AG10803 (cell line): Measurements from ENCODE around the gene UST.

Experiments
- DNase-seq: peaks from one replicate; pipeline ENCODE4 v3.0.0; 2010; ENCODE audit warnings: low read depth
- H3K4me3 ChIP-seq: 2 replicates; pipeline ENCODE4 v1.5.1; 2011; ENCODE audit warnings: mild to moderate bottlenecking, low read length, control low read depth
- CTCF ChIP-seq: conservative IDR thresholded peaks from 2 replicates; pipeline ENCODE4 v1.5.1; 2011; ENCODE audit warnings: mild to moderate bottlenecking, low read length, control low read depth, inconsistent platforms

UST gene

GRCh38 chr6:148898376-148899014 is 151.7 kb downstream of the UST start:
- peak; percentile 68 for DNase-seq

GRCh38 chr6:148904896-148905870 is 158.4 kb downstream of the UST start:
- DNase-seq, result no peak
- TF ChIP-seq CTCF, result no peak
- H3K4me3 ChIP-seq, result no peak overlapping the region

More at GRCh38 chr6:148898376-148899014, 151.7 kb downstream of the UST start:
- H3K4me3 ChIP-seq, result no peak overlapping the region
- no peak for TF ChIP-seq CTCF

- no peak for DNase-seq
- TF ChIP-seq CTCF, result no peak
- no peak overlapping the region for H3K4me3 ChIP-seq
Observed at GRCh38 chr6:148905901-148906300, 159.1 kb downstream of the UST start.

- H3K4me3 ChIP-seq, result no peak overlapping the region
- no peak for DNase-seq
- TF ChIP-seq CTCF, result no peak
Observed at GRCh38 chr6:148906386-148906785, 159.6 kb downstream of the UST start.

- no peak overlapping the region for H3K4me3 ChIP-seq
- DNase-seq, result no peak
- no peak for TF ChIP-seq CTCF
Observed at GRCh38 chr6:148907573-148907972, 160.7 kb downstream of the UST start.

- DNase-seq, result no peak
- TF ChIP-seq CTCF, result no peak
- no peak overlapping the region for H3K4me3 ChIP-seq
Observed at GRCh38 chr6:148912252-148912651, 165.4 kb downstream of the UST start.
